ENCODE measurements around the gene WSCD1. TPM values are rescaled to one million over a fixed set of nuclear protein-coding genes. Genes with fewer than 3 reads are reported as not detected.

The WSCD1 gene
- total and polyA plus RNA-seq, 8 donors, result 2.9 to 6.7 (median 4.4) TPM

DNA sequence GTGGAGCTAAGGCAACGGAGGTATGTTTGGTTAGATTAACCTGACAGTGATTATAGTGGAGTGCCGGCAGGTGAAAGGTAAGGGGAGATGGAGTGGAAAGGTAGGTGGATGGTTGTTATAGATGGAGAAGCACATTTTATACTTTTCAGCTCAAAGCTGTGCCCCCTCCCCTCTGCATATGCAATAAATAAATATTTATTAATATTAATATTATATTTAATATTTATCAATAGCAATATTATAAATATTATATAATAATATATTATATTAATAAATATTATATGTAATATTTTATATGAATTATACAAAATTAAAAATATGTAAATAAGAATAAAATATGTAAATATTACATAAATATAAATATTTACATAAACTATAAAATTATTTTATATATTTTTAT lies 70.0 kb downstream of the WSCD1 start:
- ATAC-seq (no peak), DNase-seq (no peak)
- H3K9me3 ChIP-seq, result no peaks in the 10 kb centered on the region
- H3K27me3 ChIP-seq, result peaks cover 0 to 8% of the 10 kb centered on the region in 2 donors
- H3K4me1 ChIP-seq, result no peaks in the 10 kb centered on the region
- no peak overlapping the region for H3K4me3 ChIP-seq
- no peak for TF ChIP-seq CTCF (IDR thresholded peaks at IDR 0.05)
- no peaks in the 10 kb centered on the region for H3K36me3 ChIP-seq
- intact Hi-C loops (cut with DNase I), result no loop called here
- H3K27ac ChIP-seq, result no peak overlapping the region

DNA sequence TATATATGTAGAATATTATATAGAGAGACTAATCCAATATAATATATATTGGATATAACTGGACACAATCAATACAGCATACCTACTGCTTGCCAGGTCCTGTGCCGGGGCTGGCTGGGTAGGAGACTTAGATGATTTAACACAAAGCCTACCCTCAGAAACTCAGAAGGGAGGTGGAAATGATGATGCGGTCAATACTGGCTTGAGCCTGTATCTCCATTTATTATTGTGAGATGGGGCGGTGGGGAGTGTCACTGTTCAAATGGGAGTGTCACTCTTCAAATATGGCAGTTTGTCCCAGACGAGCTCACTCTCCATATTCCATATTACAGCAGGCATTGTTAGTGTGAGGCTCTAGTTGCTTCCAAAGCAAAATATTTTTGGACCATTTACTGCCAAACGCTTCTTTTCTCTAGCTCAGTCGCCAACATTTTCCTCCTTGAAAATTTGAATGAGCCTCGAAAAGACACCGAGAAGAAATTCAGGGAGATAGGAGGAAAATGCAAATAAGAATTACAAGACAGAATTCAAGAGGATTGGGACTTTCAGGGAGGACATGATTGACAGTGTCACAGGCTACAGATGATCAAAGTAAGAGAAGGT lies 70.7 kb downstream of the WSCD1 start:
- no peak for DNase-seq
- Histone ChIP-seq H3K9me3 (peaks cover 0 to under 1% of the 10 kb centered on the region in 2 donors), H3K27me3 (peaks cover 0 to 8% of the 10 kb centered on the region in 2 donors), H3K27ac (no peak overlapping the region), H3K36me3 (no peaks in the 10 kb centered on the region), H3K4me1 (no peaks in the 10 kb centered on the region), H3K4me3 (no peak overlapping the region)
- no peak for ATAC-seq
- TF ChIP-seq CTCF (IDR thresholded peaks at IDR 0.05), result no peak
- intact Hi-C loops (cut with DNase I), result no loop called here

GRCh38 chr17:6142701-6143100 lies 72.5 kb downstream of the WSCD1 start:
- no peak for DNase-seq
- H3K4me3 ChIP-seq, result no peak overlapping the region
- ATAC-seq, result no peak
- no peak overlapping the region for H3K27ac ChIP-seq
- no peaks in the 10 kb centered on the region for H3K36me3 ChIP-seq
- intact Hi-C loops (cut with DNase I), result no loop called here
- no peak for TF ChIP-seq CTCF (IDR thresholded peaks at IDR 0.05)
- no peaks in the 10 kb centered on the region for H3K4me1 ChIP-seq
- peaks cover 0 to 8% of the 10 kb centered on the region in 2 donors for H3K27me3 ChIP-seq
- H3K9me3 ChIP-seq, result peaks cover 0 to 2% of the 10 kb centered on the region in 2 donors

GRCh38 chr17:6145946-6146345 lies 75.8 kb downstream of the WSCD1 start:
- H3K4me1 ChIP-seq, result no peaks in the 10 kb centered on the region
- no peak for DNase-seq
- ATAC-seq, result no peak
- H3K36me3 ChIP-seq, result no peaks in the 10 kb centered on the region
- no peak overlapping the region for H3K27ac ChIP-seq
- peaks cover 0 to 2% of the 10 kb centered on the region in 2 donors for H3K9me3 ChIP-seq
- intact Hi-C loops (cut with DNase I), result no loop called here
- H3K4me3 ChIP-seq, result no peak overlapping the region
- peaks cover 0 to 14% of the 10 kb centered on the region in 2 donors for H3K27me3 ChIP-seq
- no peak for TF ChIP-seq CTCF (IDR thresholded peaks at IDR 0.05)

DNA sequence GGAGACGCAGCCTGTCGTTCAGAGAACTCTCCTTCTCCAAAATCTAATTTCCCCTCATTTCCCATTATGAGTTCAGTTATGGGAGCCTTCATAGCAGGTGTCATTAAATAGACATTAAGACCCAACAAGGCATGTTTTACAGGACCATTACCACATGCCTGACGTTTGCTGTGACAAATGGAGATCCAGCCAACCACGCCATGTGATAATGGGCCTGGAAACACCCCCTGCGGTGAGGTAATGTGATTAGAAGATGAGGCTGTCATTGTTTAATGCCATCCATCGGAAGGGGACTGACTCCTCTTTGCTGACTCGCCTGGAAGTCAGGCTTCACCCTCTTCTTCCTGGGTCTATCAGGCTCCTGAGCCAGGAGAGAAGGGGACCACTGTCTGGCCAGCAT lies 76.9 kb downstream of the WSCD1 start:
- Histone ChIP-seq H3K27ac (no peak overlapping the region), H3K9me3 (peaks cover 0 to 2% of the 10 kb centered on the region in 2 donors)
- TF ChIP-seq CTCF (IDR thresholded peaks at IDR 0.05), result no peak

More for the DNA sequence above, 76.9 kb downstream of the WSCD1 start:
- peaks cover 0 to 16% of the 10 kb centered on the region in 2 donors for H3K27me3 ChIP-seq
- ATAC-seq, result no peak
- no peak overlapping the region for H3K4me3 ChIP-seq
- H3K4me1 ChIP-seq, result no peaks in the 10 kb centered on the region
- no peak for DNase-seq
- intact Hi-C loops (cut with DNase I), result no loop called here
- H3K36me3 ChIP-seq, result no peaks in the 10 kb centered on the region
